Hepatocyte (in vitro differentiated cells): ENCODE measurements around the gene ZFX.

ENCODE experiments used
- EZH2 ChIP-seq: fragments of 200-600 bp; sonication (generic); IDR thresholded peaks from 2 replicates; pipeline ENCODE4 v1.6.1; 2016; ENCODE audit warnings: antibody characterized with exemption, mild to moderate bottlenecking, borderline replicate concordance
- TF ChIP-seq, protein P1 (sequence below): fragments of 200-600 bp; sonication (generic); IDR thresholded peaks from 2 replicates; pipeline ENCODE4 v1.5.1; 2016; ENCODE audit warnings: antibody characterized with exemption, mild to moderate bottlenecking; ENCODE audit not compliant: poor library complexity

- no peak for TF ChIP-seq EZH2
- TF ChIP-seq, protein P1, sequence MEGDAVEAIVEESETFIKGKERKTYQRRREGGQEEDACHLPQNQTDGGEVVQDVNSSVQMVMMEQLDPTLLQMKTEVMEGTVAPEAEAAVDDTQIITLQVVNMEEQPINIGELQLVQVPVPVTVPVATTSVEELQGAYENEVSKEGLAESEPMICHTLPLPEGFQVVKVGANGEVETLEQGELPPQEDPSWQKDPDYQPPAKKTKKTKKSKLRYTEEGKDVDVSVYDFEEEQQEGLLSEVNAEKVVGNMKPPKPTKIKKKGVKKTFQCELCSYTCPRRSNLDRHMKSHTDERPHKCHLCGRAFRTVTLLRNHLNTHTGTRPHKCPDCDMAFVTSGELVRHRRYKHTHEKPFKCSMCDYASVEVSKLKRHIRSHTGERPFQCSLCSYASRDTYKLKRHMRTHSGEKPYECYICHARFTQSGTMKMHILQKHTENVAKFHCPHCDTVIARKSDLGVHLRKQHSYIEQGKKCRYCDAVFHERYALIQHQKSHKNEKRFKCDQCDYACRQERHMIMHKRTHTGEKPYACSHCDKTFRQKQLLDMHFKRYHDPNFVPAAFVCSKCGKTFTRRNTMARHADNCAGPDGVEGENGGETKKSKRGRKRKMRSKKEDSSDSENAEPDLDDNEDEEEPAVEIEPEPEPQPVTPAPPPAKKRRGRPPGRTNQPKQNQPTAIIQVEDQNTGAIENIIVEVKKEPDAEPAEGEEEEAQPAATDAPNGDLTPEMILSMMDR, result no peak
These were observed 95.7 kb downstream of the ZFX start for GRCh38 chrX:24245202-24245601.
